Psoas muscle (tissue), 8 donors: ENCODE data around the gene MASP1. TPM values are rescaled to one million over a fixed set of nuclear protein-coding genes. Genes with fewer than 3 reads are reported as not detected.

Experiments used
- ATAC-seq, 4 donors: fragments of 200-7000 bp; cut with Tn5 transposase; one replicate each; pipeline ENCODE4 v1.9.1; 2020; ENCODE audit warnings: moderate library complexity in 3 of 4, mild to moderate bottlenecking in 2 of 4
- DNase-seq, 2 donors: peaks; one replicate each; pipeline ENCODE4 v3.0.0-alpha.2; 2020
- H3K27ac ChIP-seq: fragments of 200-600 bp; one replicate; pipeline ENCODE4 v1.8.0; 2022
- H3K27me3 ChIP-seq, 3 donors: fragments of 200-600 bp in 1 of 3; one replicate each; pipeline versions ENCODE4 v1.6.1 to v1.8.0; 2013 to 2022; ENCODE audit warnings: low read length in 2 of 3, mild to moderate bottlenecking in 2 of 3, moderate library complexity in 1 of 3; ENCODE audit not compliant: insufficient read depth in 3 of 3
- H3K36me3 ChIP-seq, 2 donors: fragments of 200-600 bp in 1 of 2; one replicate each; pipeline versions ENCODE4 v1.6.1 to v1.8.0; 2013 to 2022; ENCODE audit warnings: low read depth in 1 of 2, mild to moderate bottlenecking in 1 of 2, moderate library complexity in 1 of 2; ENCODE audit not compliant: insufficient read depth in 1 of 2
- H3K4me1 ChIP-seq: fragments of 200-600 bp; one replicate; pipeline ENCODE4 v1.8.0; 2022
- H3K4me3 ChIP-seq: fragments of 200-600 bp; one replicate; pipeline ENCODE4 v1.8.0; 2022; ENCODE audit warnings: mild to moderate bottlenecking
- H3K9me3 ChIP-seq: fragments of 200-600 bp; one replicate; pipeline ENCODE4 v1.8.0; 2022
- CTCF ChIP-seq: fragments of 200-600 bp; IDR thresholded peaks from one replicate; pipeline ENCODE4 v1.8.0; 2022; ENCODE audit warnings: antibody characterized with exemption
- WGBS, 3 donors: extraction: QIAGEN DNeasy Blood & Tissue Kit; methylation state at CpG; one replicate each; pipeline versions ENCODE4 v1.1.6 to v1.1.7; 2013; 5-methylcytosine and 5-hydroxymethylcytosine counted together
- intact Hi-C, 2 donors: fragments of 100-400 bp; cut with DNase I; formaldehyde crosslinking; loops; one replicate each; pipeline versions ENCODE4 v1.11.0 to v1.14.2; 2022
- polyA plus RNA-seq, 3 donors: library from polyadenylated mRNA; stranded (reverse); fragments of 200-250 nt; gene quantifications; one replicate each; pipeline ENCODE4 v1.2.3, GENCODE V29; 2013
- total RNA-seq, 4 donors: library from RNA; stranded (reverse); fragmentation: NEBNext Ultra II Directional in 2 of 4; extraction: Animal tissue kit (Norgen Biotek cat#: 25700) in 2 of 4; gene quantifications; one replicate each; pipeline versions ENCODE4 v1.2.1 to v1.2.4, GENCODE V29; 2021 to 2023
- donor health status: healthy with polysubstance abuse.
- donor health status: DM: no; HTN: no; CAD: no; lungs with moderate emphysema.
- donor health status: Bipolar disorder and iron deficiency.
- donor health status: healthy.
- donor health status: DM: yes; HTN: yes; CAD: no.
- donor health status: DM: no; HTN: no; CAD: no.
- donor health status: DM: no; HTN: no; CAD: no.
- donor health status: DM: yes; HTN: yes; CAD: no.

The MASP1 gene
- total and polyA plus RNA-seq, 7 donors: 0.66 to 8.1 (median 4.2) TPM

- no peaks in the 10 kb centered on the region for H3K27me3 ChIP-seq
- H3K27ac ChIP-seq: no peak overlapping the region
- H3K4me3 ChIP-seq: no peak overlapping the region
- TF ChIP-seq CTCF: no peak
- no peaks in the 10 kb centered on the region for H3K4me1 ChIP-seq
- WGBS, 3 donors: 24 to 37% (median 24%) methylated on average over 5 of the region's 5 CpGs
- DNase-seq (no peak), ATAC-seq (peak in 3 of 4 donors; percentile 10 to 46 (median 41))
- no peaks in the 10 kb centered on the region for H3K9me3 ChIP-seq
- intact Hi-C loops: loop anchor here in 1 of 2 donors (5.0 kb wide), 1 partner anchor 71 kb away; no protein-coding TSS in a partner anchor
- no peaks in the 10 kb centered on the region for H3K36me3 ChIP-seq
These were observed 1.3 kb upstream of the MASP1 start for GRCh38 chr3:187292631-187293515.

GRCh38 chr3:187292181-187292580 is 644 bp upstream of the MASP1 start:
- Histone ChIP-seq H3K36me3 (no peaks in the 10 kb centered on the region), H3K4me1 (no peaks in the 10 kb centered on the region), H3K4me3 (no peak overlapping the region), H3K27ac (no peak overlapping the region), H3K9me3 (no peaks in the 10 kb centered on the region), H3K27me3 (no peaks in the 10 kb centered on the region)
- TF ChIP-seq CTCF: no peak
- DNase-seq (peak in 1 of 2 donors; percentile 56), ATAC-seq (peak in 3 of 4 donors; percentile 68 to 83 (median 75))
- WGBS, 3 donors: 33 to 43% (median 36%) methylated on average over 9 of the region's 9 CpGs
- intact Hi-C loops: loop anchor here in 1 of 2 donors (5.0 kb wide), 1 partner anchor 70 kb away; no protein-coding TSS in a partner anchor

- H3K4me3 ChIP-seq: no peak overlapping the region
- H3K27me3 ChIP-seq: no peaks in the 10 kb centered on the region
- peak in 3 of 4 donors; percentile 41 to 70 (median 56) for ATAC-seq
- H3K4me1 ChIP-seq: no peaks in the 10 kb centered on the region
- DNase-seq: peak in 1 of 2 donors; percentile 62
- no peaks in the 10 kb centered on the region for H3K36me3 ChIP-seq
- H3K9me3 ChIP-seq: no peaks in the 10 kb centered on the region
- 9 to 16% (median 13%) methylated on average over 6 of the region's 6 CpGs for WGBS, 3 donors
- no peak for TF ChIP-seq CTCF
- intact Hi-C loops: loop anchor here in 1 of 2 donors (5.0 kb wide), 1 partner anchor 69 kb away; no protein-coding TSS in a partner anchor
- no peak overlapping the region for H3K27ac ChIP-seq
These were observed 481 bp downstream of the MASP1 start for GRCh38 chr3:187291001-187291511.

- Histone ChIP-seq H3K9me3 (no peaks in the 10 kb centered on the region), H3K4me3 (no peak overlapping the region), H3K4me1 (no peaks in the 10 kb centered on the region), H3K27me3 (no peaks in the 10 kb centered on the region), H3K36me3 (no peaks in the 10 kb centered on the region), H3K27ac (no peak overlapping the region)
- no peak for TF ChIP-seq CTCF
- DNase-seq (no peak), ATAC-seq (no peak)
- intact Hi-C loops: loop anchor here in 1 of 2 donors (5.0 kb wide), 1 partner anchor 68 kb away; no protein-coding TSS in a partner anchor
- WGBS, 3 donors: 53 to 57% (median 55%) methylated on average over 1 of the region's 1 CpG
These were observed 1.0 kb downstream of the MASP1 start for GRCh38 chr3:187290503-187290902.
